GM12874 (cell line): ENCODE measurements around the gene NFYA.
A peak's percentile ranks its signal among the peaks of the same experiment; 100 is the strongest.

Experiments
- TF ChIP-seq, protein P1 (sequence below): IDR thresholded peaks from 2 replicates; pipeline ENCODE4 v1.5.1; 2011; ENCODE audit warnings: low read depth, mild to moderate bottlenecking, control low read depth, low read length, moderate library complexity; ENCODE audit not compliant: insufficient read depth

NFYA gene

DNA sequence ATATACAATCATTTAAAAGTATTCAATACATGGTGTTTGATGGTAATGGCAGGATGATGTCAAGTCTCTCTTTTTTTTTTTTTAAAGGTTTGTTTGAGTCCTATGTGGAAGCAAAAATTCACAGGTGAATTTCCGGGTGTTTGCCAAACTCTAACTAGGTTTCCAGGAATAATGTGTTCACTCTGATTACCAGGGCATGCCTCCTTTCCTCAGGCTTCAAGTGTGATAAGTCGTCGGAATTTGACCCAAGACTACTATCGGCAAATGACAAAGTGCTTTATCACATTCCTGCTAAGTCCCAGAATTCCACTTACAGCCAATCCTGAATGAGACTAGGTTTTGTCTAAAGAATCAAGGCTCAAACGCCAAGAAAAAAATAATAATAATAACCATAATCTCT is 7.9 kb upstream of the NFYA start:
- TF ChIP-seq, protein P1, sequence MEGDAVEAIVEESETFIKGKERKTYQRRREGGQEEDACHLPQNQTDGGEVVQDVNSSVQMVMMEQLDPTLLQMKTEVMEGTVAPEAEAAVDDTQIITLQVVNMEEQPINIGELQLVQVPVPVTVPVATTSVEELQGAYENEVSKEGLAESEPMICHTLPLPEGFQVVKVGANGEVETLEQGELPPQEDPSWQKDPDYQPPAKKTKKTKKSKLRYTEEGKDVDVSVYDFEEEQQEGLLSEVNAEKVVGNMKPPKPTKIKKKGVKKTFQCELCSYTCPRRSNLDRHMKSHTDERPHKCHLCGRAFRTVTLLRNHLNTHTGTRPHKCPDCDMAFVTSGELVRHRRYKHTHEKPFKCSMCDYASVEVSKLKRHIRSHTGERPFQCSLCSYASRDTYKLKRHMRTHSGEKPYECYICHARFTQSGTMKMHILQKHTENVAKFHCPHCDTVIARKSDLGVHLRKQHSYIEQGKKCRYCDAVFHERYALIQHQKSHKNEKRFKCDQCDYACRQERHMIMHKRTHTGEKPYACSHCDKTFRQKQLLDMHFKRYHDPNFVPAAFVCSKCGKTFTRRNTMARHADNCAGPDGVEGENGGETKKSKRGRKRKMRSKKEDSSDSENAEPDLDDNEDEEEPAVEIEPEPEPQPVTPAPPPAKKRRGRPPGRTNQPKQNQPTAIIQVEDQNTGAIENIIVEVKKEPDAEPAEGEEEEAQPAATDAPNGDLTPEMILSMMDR, result no peak

DNA sequence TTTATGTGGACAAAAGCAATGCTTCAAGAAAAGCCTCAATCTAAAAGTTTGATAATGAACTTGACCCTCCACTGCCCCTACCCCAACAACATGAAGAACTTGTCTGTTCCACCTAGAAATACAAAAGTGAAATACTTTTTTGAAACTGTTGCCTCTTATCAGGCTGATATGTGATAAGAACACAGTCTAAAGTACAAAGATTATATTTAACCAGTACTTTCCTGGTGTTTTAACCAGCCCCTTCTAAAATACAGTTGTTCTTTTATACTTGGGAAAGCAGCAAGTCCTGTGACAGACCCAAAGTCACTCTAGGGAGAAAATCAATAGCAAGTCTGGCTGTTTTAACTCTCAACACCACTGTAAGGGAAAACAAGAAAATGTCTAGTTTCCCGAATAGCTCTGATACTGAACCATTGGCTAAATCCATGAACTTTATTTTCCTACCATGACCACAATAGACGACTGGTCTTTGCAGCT is 7.2 kb upstream of the NFYA start:
- TF ChIP-seq, protein P1, result no peak

DNA sequence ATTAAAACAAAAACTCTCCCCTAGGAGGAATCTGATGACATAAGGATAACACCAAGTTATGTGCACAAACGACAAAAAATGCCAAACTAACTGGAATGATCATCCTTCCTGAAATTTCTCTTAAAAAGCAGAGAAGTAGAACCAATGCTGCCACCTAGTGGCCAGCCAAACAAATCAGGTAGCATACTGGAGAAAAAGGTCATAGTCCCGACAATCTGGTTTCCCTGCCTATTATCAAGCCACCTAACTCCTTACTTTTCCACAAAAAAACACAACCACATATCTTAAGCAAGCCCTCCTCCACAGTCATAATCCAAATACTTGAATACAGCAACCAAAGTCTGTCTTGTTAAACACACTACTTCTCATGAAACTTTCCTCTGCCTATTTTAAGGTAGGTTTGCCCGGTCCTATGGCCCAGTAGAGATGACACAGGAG is 5.9 kb upstream of the NFYA start:
- TF ChIP-seq, protein P1, result peak; percentile 78

DNA sequence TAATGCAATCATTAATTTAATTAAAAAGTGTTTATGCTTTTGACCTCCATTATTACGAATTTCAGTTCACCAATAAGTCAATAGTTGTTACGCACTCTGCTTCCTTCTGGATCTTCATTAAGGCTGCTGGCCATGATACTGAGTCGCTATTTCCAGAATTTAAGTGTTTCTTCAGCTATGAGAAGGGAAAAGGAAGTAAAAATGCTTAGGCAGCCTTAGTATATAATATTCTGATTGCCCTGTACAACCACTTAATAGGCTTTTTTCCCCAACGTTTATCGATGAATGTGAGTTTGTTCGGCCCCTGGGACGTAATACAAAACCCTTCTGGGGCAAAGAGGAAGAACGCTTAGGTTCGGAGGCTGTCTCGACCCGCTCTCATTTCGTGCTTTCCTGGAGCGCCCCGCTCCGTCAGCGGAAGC is 1.3 kb upstream of the NFYA start:
- TF ChIP-seq, protein P1, result no peak

DNA sequence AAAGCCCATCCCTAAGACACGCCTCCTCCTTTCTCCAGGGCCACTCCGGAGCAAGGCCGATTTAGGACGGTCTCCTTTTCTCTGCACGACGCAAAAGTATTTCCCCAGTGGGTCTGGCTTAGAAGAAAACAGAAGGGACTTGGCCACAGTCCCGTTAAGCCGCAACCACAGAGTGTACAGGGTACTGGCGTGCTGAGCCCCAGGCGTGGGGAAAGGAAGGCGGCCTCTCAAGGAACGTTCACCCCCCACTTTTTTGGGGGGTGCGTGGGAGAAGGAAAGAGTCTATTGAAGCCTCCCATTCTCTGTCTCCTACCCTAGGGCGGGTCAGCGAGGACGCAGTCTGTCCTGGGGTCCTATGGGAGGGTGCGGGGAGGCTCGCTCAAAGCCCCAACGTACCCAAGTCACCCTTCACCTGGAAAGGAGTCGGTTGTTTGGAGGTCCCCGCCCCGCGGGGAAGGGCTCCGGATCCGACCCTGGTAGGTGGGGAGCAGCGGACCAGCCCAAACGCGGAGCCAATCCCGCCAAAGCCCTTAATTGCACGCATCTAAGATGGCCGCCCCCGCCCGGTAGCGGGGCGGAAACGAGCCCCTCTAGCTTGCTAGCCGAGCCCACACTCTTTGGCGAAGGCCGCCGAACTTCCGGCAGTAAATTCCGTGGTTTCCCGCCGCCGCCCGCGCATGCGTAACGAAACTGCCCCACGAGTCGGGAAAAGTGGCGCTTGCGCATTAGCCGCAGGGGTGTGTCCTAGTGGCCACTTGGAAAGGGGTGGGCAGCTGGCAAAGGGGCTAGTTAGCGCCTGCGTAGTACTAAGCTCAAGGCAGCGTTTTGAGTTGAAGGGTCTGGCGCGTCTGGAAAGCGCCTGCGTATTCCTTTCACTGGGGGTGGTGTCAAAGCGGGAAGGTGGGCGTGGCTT is 595 bp upstream of the NFYA start, which contains the start of gene OARD1:
Gene OARD1 (minus strand): TSS at position 434 of the 913 bp plus-strand sequence. CDS start 722 bp downstream, outside the sequence.
- TF ChIP-seq, protein P1, result no peak

DNA sequence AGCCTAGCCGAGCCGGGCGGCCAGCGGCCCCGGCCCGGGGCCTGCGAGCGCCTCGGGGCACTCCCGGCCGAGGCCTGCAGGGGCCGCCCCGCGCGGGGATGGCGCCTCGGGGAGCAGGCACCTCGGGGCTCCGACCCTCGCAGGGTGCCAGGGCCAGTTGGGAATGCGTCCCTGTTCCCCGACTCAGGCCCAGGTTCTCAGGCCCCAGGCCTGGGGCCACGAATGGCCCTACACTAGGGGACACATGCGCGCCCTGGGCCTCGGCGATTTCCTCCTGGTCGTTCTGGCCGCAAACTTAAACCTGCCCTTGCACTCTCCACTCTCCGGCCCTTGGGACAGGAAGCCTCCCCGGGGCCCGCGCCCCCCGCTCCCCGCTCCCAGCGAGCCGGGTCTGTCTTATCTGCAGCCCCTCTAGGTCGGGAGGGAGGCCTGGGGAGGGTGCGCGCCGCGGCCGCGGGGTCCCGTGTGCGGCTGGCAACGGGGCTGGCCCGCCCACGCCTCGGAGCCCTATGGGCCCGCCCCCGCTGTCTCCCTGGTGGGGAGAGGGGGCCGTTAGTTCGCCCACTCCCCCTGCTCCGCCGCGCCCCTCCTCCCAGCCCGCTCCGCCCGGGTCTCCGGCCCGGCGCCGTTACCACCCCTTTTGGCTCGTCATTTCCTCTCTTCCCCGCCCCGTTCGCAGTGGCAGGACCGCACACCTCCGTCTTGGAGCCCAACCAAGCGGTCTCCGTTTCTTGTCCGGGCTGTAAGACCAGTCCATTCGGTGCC is 611 bp downstream of the NFYA start:
- TF ChIP-seq, protein P1, result peak; percentile 43
